GM12891 (cell line): ENCODE measurements around the gene KHSRP.

Experiments
- POLR2A ChIP-seq: IDR thresholded peaks from 2 replicates; pipeline ENCODE4 v1.6.1; 2011; ENCODE audit warnings: low read depth, low read length, control low read depth
- SPI1 ChIP-seq: IDR thresholded peaks from 2 replicates; pipeline ENCODE4 v1.6.1; 2011; ENCODE audit warnings: low read depth, low read length, control low read depth
- TAF1 ChIP-seq: IDR thresholded peaks from 2 replicates; pipeline ENCODE4 v1.6.1; 2011; ENCODE audit warnings: low read depth, low read length, control low read depth

- TF ChIP-seq TAF1: no peak
- no peak for TF ChIP-seq POLR2A
- no peak for TF ChIP-seq SPI1
Observed at GRCh38 chr19:6402837-6403608, 21.6 kb downstream of the KHSRP start.
